Omental fat pad (tissue), 4 donors: ENCODE results near the gene CYP1B1. TPM values are rescaled to one million over a fixed set of nuclear protein-coding genes. Genes with fewer than 3 reads are reported as not detected.
A peak's percentile ranks its signal among the peaks of the same experiment; 100 is the strongest.

Source experiments
- ATAC-seq: fragments of 150-250 bp; one replicate; pipeline ENCODE4 v1.9.1; 2016; ENCODE audit warnings: mild to moderate bottlenecking, moderate library complexity; ENCODE audit not compliant: low FRiP score
- DNase-seq: peaks from one replicate; pipeline ENCODE4 v3.0.0-alpha.2; 2019; ENCODE audit warnings: low spot score
- CTCF ChIP-seq, 3 donors: fragments of 450-650 bp; IDR thresholded peaks; one replicate each; pipeline ENCODE4 v1.5.1; 2016 to 2017; ENCODE audit warnings: antibody characterized with exemption in 3 of 3, mild to moderate bottlenecking in 3 of 3, moderate library complexity in 2 of 3
- total RNA-seq, 4 donors: library from RNA; depleted of rRNA; stranded (reverse); fragments of >200 nt; gene quantifications; one replicate each; pipeline ENCODE4 v1.1.0, GENCODE V29; 2016

CYP1B1 gene
- total RNA-seq, 4 donors from 2014 or later: 45.8 to 143 (median 78.4) TPM

- ATAC-seq: no peak
- no peak for DNase-seq
- TF ChIP-seq CTCF (IDR thresholded peaks at IDR 0.05): no peak
These were observed 4.4 kb upstream of the CYP1B1 start for GRCh38 chr2:38080346-38080745.

DNA sequence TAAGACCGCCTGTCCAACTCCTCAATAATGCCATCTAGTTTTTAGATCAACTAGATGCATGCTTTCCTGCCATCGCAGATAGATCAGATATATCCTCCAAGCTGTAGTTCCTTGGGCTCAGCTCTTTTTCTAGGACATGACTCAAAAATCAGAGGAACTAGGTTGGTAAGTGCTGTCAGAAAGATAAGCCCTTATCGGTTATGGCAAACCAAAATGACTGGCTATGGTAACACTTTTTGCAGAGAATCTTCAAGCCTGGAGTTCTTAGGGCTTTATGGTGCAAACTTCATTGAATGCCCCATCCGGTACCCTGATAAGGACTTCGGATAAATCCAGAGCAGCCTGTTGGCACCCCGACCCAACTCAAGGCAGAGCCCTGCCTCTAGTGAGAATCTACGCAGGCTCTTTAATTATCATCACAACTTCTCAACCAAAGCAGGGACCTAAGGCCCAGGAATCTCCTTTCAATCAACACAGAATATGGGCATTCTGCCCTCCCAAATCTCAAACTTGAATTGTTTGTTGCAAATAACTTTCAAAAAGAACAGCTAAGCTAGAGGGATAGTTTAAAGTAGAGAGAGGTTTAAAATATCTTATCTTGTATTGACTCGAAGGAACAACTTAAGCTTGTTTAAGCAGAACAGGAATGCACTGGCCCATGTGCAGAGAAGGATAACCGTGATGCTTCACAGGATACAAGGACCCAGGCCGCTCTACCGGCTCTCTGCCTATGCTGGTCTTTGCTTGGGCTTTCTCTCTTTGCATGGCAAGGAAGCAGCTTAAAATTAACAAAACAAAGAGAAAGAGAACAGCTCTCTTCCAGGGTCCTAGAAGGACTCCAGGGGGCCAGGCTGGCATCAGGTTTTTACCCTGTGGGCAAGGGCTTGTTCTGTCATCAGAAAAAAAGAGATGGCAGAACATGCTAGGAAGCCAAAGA is 3.4 kb upstream of the CYP1B1 start:
- TF ChIP-seq CTCF (IDR thresholded peaks at IDR 0.05): no peak
- ATAC-seq (no peak), DNase-seq (no peak)

GRCh38 chr2:38077431-38077769 is 1.4 kb upstream of the CYP1B1 start:
- no peak for ATAC-seq
- no peak for TF ChIP-seq CTCF (IDR thresholded peaks at IDR 0.05)
- DNase-seq: no peak

DNA sequence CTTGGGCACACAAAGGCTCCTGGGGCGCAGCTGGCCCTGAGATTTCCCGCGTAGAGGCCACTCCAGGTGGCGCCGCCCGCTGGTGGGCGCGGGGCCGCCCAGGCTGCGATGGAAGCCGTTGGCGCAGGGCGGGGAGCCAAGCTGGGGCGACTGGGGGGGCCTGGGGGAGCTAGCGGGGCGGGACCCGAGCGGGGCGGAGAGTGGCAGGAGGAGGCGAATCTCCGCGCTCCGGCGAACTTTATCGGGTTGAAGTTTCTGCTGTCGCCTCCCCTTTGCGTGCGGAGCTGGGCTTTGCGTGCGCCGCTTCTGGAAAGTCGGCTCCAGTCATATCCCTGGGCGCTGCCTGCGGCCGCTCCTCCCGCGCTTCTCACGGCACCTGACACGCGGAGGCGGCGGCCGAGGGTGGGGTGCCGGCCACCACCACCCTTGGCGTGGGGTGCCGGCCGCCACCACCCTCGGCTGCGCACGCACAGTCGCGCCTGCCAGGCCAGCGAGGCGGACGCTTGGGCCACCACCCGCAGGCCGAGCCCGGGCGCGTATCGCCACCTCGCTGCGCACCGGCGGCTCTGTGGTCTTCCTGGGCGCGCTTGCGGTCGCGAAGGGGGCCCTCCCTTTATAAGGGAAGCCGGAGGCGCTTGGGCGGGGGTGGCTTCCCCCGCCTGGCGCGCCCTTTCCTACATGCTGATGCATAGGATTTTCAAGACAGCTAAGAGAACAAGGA is 919 bp upstream of the CYP1B1 start:
- ATAC-seq: peak; percentile 29
- DNase-seq: no peak

GRCh38 chr2:38076152-38076709 is 280 bp upstream of the CYP1B1 start:
- DNase-seq (no peak), ATAC-seq (peak; percentile 52)

More for the DNA sequence above, 919 bp upstream of the CYP1B1 start:
- TF ChIP-seq CTCF (IDR thresholded peaks at IDR 0.05): no peak

More at GRCh38 chr2:38076152-38076709, 280 bp upstream of the CYP1B1 start:
- TF ChIP-seq CTCF (IDR thresholded peaks at IDR 0.05): no peak
